Astrocyte (in vitro differentiated cells and primary cell): ENCODE results near the gene SLCO4A1.

ENCODE experiments used
- CTCF ChIP-seq: IDR thresholded peaks from 2 replicates; pipeline ENCODE4 v1.5.1; 2011; ENCODE audit warnings: low read depth, mild to moderate bottlenecking, inconsistent platforms, low read length, moderate library complexity; ENCODE audit not compliant: insufficient read depth
- EZH2 ChIP-seq: IDR thresholded peaks from 2 replicates; pipeline ENCODE4 v1.6.1; 2012; ENCODE audit warnings: mild to moderate bottlenecking, low read length, inconsistent platforms; ENCODE audit not compliant: insufficient read depth

- TF ChIP-seq CTCF, result no peak
- TF ChIP-seq EZH2, result no peak
Measured at GRCh38 chr20:62664019-62664971, 22.0 kb downstream of the SLCO4A1 start.
